ENCODE results near the gene FBXO47. TPM values are rescaled to one million over a fixed set of nuclear protein-coding genes. Genes with fewer than 3 reads are reported as not detected.

The FBXO47 gene
- total and polyA plus RNA-seq, 10 of the 15 experiments (the other 5 are each of a cell fraction or from before 2014, with no cell fraction given), result 0.04 to 0.06 (median 0.06) TPM; not detected in 7

DNA sequence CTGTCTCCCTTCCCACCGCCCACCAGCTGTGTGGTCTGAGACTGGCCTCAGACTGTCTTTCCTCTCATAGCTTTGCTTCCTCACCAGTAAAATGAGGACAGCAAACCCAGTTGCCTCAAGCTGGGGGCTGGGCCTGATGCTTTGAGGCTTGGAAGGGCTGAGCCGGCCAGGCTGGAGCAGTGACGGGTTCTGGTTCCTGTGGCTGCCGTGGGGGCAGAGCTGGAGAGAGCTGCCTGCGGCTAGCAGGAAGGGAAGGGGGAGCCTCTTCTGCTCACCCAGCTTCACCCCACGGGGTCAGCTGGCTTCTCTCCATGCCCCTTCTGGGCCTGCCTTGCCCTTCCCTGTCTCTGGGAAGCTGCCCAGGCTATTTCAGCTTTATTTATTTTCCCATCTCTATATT lies 73.6 kb downstream of the FBXO47 start:
- Histone ChIP-seq H3K36me3 (ENCODE audit: control insufficient read depth in 2 of 2, insufficient read depth in 2 of 2, low read length in 1 of 2) (peaks cover 29 to 41% of the 10 kb centered on the region in 2 experiments), H3K27me3 (replicated peaks in 1 of 2; ENCODE audit: control insufficient read depth in 2 of 2, insufficient read depth in 2 of 2, low read length in 1 of 2) (no peaks in the 10 kb centered on the region), H2AFZ (ENCODE audit: control insufficient read depth, low read depth, low read length) (no peak overlapping the region), H3K9me3 (replicated peaks; ENCODE audit: control insufficient read depth, insufficient read depth, low read length) (no peaks in the 10 kb centered on the region; the same call in 2 of the 3 replicates), H3K4me2 (ENCODE audit: control insufficient read depth, insufficient read depth) (no peak overlapping the region), H3K27ac (ENCODE audit: control insufficient read depth, insufficient read depth) (no peak overlapping the region), H3K9ac (ENCODE audit: control insufficient read depth, insufficient read depth, low read length) (no peak overlapping the region), H3K4me1 (ENCODE audit: control insufficient read depth, insufficient read depth, low read length) (peaks cover 16% of the 10 kb centered on the region), H3K4me3 (no peak overlapping the region), H3K79me2 (ENCODE audit: control insufficient read depth, insufficient read depth, low read length) (no peaks in the 10 kb centered on the region; the same call in none of the 2 replicates), H4K20me1 (ENCODE audit: control insufficient read depth, insufficient read depth) (no peaks in the 10 kb centered on the region)
- 68% methylated on average over 6 of the region's 6 CpGs for WGBS (ENCODE audit: insufficient coverage, insufficient replicate concordance, low lambda C conversion rate, missing lambda C conversion rate)
- SMC1A ChIA-PET (ENCODE audit: uncharacterized antibody, unreplicated experiment), result interaction anchor here (1.0 to 1.4 kb wide), 3 partner anchors 15 to 49 kb away, joined by 3 read pairs; no protein-coding TSS in a partner anchor
- TF ChIP-seq JUNB (IDR thresholded peaks at IDR 0.05) (no peak), RFX5 (IDR thresholded peaks at IDR 0.05; ENCODE audit: low read depth, low read length) (no peak), BMI1 (IDR thresholded peaks at IDR 0.05; ENCODE audit: borderline replicate concordance) (no peak), ATF7 (IDR thresholded peaks at IDR 0.05; ENCODE audit: low read depth) (no peak), SMARCA5 (IDR thresholded peaks at IDR 0.05) (no peak), ZNF217 (IDR thresholded peaks at IDR 0.05) (no peak), MXI1 (IDR thresholded peaks at IDR 0.05; ENCODE audit: low read depth, low read length) (no peak), RCOR1 (conservative IDR thresholded peaks at IDR 0.05; ENCODE audit: low read depth, low read length) (no peak), ZBED1 (IDR thresholded peaks at IDR 0.05; ENCODE audit: borderline replicate concordance) (no peak), IRF4 (IDR thresholded peaks at IDR 0.05; ENCODE audit: low read depth, low read length) (no peak)
- TF ChIP-seq, protein P1, sequence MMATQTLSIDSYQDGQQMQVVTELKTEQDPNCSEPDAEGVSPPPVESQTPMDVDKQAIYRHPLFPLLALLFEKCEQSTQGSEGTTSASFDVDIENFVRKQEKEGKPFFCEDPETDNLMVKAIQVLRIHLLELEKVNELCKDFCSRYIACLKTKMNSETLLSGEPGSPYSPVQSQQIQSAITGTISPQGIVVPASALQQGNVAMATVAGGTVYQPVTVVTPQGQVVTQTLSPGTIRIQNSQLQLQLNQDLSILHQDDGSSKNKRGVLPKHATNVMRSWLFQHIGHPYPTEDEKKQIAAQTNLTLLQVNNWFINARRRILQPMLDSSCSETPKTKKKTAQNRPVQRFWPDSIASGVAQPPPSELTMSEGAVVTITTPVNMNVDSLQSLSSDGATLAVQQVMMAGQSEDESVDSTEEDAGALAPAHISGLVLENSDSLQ (IDR thresholded peaks at IDR 0.05), result no peak
- TF ChIP-seq, protein P2, sequence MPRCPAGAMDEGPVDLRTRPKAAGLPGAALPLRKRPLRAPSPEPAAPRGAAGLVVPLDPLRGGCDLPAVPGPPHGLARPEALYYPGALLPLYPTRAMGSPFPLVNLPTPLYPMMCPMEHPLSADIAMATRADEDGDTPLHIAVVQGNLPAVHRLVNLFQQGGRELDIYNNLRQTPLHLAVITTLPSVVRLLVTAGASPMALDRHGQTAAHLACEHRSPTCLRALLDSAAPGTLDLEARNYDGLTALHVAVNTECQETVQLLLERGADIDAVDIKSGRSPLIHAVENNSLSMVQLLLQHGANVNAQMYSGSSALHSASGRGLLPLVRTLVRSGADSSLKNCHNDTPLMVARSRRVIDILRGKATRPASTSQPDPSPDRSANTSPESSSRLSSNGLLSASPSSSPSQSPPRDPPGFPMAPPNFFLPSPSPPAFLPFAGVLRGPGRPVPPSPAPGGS (IDR thresholded peaks at IDR 0.05; ENCODE audit: borderline replicate concordance, insufficient read depth, low read depth, low read length, poor library complexity, severe bottlenecking), result no peak
- TF ChIP-seq, protein P3, sequence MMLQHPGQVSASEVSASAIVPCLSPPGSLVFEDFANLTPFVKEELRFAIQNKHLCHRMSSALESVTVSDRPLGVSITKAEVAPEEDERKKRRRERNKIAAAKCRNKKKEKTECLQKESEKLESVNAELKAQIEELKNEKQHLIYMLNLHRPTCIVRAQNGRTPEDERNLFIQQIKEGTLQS (IDR thresholded peaks at IDR 0.05; ENCODE audit: borderline replicate concordance, extremely low read depth, low read depth, low read length), result no peak
- TF ChIP-seq, protein P4, sequence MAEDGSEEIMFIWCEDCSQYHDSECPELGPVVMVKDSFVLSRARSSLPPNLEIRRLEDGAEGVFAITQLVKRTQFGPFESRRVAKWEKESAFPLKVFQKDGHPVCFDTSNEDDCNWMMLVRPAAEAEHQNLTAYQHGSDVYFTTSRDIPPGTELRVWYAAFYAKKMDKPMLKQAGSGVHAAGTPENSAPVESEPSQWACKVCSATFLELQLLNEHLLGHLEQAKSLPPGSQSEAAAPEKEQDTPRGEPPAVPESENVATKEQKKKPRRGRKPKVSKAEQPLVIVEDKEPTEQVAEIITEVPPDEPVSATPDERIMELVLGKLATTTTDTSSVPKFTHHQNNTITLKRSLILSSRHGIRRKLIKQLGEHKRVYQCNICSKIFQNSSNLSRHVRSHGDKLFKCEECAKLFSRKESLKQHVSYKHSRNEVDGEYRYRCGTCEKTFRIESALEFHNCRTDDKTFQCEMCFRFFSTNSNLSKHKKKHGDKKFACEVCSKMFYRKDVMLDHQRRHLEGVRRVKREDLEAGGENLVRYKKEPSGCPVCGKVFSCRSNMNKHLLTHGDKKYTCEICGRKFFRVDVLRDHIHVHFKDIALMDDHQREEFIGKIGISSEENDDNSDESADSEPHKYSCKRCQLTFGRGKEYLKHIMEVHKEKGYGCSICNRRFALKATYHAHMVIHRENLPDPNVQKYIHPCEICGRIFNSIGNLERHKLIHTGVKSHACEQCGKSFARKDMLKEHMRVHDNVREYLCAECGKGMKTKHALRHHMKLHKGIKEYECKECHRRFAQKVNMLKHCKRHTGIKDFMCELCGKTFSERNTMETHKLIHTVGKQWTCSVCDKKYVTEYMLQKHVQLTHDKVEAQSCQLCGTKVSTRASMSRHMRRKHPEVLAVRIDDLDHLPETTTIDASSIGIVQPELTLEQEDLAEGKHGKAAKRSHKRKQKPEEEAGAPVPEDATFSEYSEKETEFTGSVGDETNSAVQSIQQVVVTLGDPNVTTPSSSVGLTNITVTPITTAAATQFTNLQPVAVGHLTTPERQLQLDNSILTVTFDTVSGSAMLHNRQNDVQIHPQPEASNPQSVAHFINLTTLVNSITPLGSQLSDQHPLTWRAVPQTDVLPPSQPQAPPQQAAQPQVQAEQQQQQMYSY (CRISPR knock-in tag; IDR thresholded peaks at IDR 0.05), result no peak
- RAD21 ChIA-PET (ENCODE audit: unreplicated experiment), result no interaction called here
- FAIRE-seq, result no peak
- no peak for ATAC-seq
- in situ Hi-C loops (cut with MboI) (no loop called here), intact Hi-C loops (cut with micrococcal nuclease; ENCODE audit: unreplicated experiment) (no loop called here)
- POLR2A ChIA-PET, result interaction anchor here (0.6 to 1.2 kb wide), 2 partner anchors 21 to 592 kb away, joined by 3 to 4 read pairs; no protein-coding TSS in a partner anchor
- no peak for DNase-seq (ENCODE audit: low read depth, low spot score)
- CTCF ChIA-PET, result no interaction called here
- BruUV-seq (replicated peaks), result no TSS peak
